ENCODE measurements around the gene URB1. TPM values are rescaled to one million over a fixed set of nuclear protein-coding genes. Genes with fewer than 3 reads are reported as not detected.

The URB1 gene
- total RNA-seq, 3 donors from 2014 or later, result 46.2 to 54.5 (median 53.7) TPM

DNA sequence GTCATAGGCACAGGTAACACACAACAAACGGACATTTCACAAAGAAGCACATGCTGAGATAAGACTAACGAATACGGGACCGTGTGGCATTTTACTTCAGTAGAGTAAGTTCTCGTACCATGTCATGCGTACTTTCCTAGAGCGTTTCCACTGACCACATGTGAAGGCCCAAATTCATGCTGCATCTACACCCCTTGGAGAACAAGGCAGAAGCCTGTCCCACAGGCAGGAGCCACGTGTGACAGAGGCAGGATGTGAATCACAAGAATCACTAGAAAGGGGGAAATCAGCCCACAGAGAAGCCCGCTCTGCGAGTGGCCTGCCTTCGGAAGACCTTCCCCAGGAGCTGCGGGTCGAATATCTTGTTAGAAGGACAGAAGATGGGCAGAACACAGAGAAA lies 41.8 kb downstream of the URB1 start:
- H3K36me3 Mint-ChIP-seq (ENCODE audit: insufficient read depth), result peaks cover 76% of the 10 kb centered on the region
- no peaks in the 10 kb centered on the region for H3K4me1 Mint-ChIP-seq (ENCODE audit: low read depth)
- ATAC-seq, result no peak

DNA sequence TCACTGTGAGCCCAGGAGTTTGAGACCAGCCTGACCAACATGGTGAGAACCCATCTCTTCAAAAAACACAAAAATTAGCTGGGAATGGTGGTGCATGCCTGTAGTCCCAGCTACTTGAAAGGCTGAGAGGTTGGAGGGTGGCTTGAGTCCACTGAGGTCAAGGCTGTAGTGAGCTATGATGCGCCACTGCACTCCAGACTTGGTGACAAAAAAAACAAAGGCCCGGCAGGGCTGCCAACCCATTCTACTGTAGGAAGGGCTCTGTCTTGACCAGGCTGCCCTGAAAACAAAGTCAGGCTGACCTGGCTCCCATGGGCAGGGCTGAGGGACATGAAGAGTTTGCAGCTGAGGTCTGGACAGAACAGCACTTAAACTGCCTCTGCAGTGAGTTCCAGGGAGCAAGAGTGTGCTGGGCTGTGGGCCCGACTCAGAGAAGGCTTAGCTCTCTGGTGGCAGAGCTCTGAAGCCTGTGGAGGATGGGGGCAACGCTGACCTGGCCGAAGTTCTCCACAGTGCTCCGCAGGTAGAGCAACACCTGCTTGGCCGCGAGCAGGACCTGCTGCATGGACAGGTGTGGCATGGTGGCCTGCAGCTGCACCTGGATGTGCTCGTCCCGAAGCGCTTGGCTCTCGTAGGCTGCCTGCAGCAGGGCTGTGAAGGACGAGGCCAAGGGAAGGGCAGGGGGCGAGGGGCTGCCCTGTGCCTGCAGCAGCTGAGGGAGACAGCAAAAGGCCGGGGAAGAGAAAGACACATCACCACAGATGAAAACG lies 42.4 kb downstream of the URB1 start:
- DNase-seq (no peak), ATAC-seq (no peak)
- Mint-ChIP-seq H3K27me3 (ENCODE audit: low read depth) (no peaks in the 10 kb centered on the region), H3K4me3 (no peak overlapping the region), H3K9me3 (no peaks in the 10 kb centered on the region), H3K4me1 (ENCODE audit: low read depth) (no peaks in the 10 kb centered on the region), H3K36me3 (ENCODE audit: insufficient read depth) (peaks cover 76% of the 10 kb centered on the region)

More for the DNA sequence above, 41.8 kb downstream of the URB1 start:
- no peaks in the 10 kb centered on the region for H3K9me3 Mint-ChIP-seq
- no peaks in the 10 kb centered on the region for H3K27me3 Mint-ChIP-seq (ENCODE audit: low read depth)
- DNase-seq, result no peak
- H3K4me3 Mint-ChIP-seq, result no peak overlapping the region

DNA sequence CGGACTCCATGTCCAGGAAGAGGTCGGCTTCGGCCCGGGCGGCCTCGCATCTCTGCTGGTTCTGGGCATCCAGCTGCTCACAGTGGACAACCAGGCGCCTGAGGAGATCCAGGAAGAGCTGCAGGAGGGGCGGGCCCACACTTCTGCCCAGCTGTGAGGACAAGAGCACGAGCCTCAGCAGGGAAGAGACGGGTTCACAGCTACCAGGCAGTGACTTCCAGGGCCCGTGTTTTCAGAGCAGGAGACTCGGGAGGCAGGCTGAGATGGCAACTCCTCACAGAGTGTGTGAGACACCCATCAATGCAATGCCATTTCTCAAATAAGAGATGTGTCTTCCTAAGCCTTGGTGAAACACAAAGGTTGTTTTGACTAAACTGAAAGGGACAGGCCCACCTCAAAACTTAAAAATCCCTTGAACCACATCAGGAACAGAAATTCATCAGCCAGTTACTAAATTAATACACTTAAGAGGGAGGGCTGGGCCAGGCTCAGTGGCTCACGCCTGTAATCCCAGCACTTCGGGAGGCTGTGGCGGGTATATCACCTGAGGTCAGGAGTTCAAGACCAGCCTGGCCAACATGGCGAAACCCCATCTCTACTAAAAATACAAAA lies 43.4 kb downstream of the URB1 start:
- Mint-ChIP-seq H3K27me3 (ENCODE audit: low read depth) (no peaks in the 10 kb centered on the region), H3K4me1 (ENCODE audit: low read depth) (no peaks in the 10 kb centered on the region), H3K9me3 (peaks cover 6% of the 10 kb centered on the region), H3K36me3 (ENCODE audit: insufficient read depth) (peaks cover 77% of the 10 kb centered on the region), H3K4me3 (no peak overlapping the region)
- ATAC-seq (no peak), DNase-seq (no peak)

DNA sequence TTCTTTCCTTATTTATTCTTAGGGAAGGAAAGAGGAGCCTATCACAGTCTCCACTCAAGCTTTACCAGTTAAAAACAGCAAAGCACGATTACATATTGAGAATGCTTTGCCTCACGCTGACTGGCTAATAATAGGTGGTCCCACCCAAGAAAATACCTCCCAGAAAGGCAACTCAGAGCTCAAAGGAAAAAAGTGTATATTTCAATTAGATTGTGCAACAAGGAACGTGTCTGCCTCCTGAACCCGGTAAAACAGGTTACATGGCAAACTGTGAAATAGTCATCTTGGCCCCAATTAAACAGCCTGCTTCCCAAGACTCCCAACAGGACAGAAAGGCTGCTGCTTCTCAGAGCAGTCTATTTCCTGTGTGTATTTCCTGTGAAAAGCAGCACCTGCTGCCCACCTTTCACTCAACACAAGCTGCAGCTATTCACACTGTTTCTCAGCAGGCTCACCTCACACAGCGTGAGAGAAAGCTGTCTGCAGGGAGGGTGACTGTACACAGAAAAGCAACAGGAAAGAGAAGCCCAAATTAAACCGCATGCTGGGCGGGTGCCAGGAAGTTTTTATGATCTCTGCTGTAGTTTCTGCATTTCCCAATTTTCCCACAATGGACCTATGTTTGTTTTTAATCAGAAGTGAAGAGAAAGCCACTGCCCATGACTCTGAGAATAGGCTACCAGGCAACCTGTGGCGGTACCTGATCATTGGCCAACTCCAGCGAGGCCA lies 44.0 kb downstream of the URB1 start:
- DNase-seq, result no peak
- Mint-ChIP-seq H3K4me3 (no peak overlapping the region), H3K36me3 (ENCODE audit: insufficient read depth) (peaks cover 77% of the 10 kb centered on the region), H3K4me1 (ENCODE audit: low read depth) (no peaks in the 10 kb centered on the region), H3K9me3 (peaks cover 9% of the 10 kb centered on the region), H3K27me3 (ENCODE audit: low read depth) (no peaks in the 10 kb centered on the region)
- no peak for ATAC-seq

DNA sequence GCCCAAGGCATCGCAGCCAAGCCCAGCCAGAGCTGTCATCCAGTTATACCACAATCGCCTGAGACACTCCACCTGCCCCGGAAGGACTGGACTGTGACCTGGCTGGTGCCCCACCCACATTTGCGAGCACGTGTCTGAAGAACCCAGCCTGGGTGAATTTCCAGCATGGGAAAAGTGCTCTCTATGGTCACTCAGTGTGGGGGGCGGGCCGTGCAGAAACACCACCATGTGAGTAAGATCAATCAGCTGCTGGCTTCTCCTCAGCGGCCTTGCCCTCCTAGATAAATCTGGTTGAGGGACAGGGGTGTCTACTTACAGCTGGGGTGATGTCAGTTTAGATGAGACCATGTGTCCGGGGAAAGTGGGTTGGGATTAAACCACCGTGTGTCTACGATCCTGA lies 44.8 kb downstream of the URB1 start:
- Mint-ChIP-seq H3K4me1 (ENCODE audit: low read depth) (no peaks in the 10 kb centered on the region), H3K4me3 (no peak overlapping the region), H3K9me3 (peaks cover 12% of the 10 kb centered on the region), H3K27me3 (ENCODE audit: low read depth) (no peaks in the 10 kb centered on the region), H3K36me3 (ENCODE audit: insufficient read depth) (peaks cover 78% of the 10 kb centered on the region)
- DNase-seq (no peak), ATAC-seq (no peak)

DNA sequence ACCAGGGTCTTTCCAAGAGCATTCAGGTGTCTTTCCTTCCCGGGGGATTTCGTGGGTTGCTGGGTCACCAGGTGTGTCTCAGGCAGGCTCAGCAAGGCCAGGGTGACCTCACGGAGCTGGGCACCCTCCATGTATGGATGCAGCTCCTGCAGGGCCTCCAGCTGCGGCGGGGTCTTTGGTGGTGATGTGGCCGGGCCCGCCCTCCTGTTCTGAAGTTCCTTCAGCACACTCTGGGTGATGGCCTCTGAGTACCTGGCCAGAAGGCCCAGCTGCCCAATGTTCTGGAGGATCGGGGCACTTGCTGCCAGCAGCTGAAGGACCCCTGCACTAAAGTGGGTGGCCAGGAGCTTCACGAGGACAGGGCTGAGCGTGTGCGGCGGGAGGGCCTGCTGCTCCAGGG lies 45.5 kb downstream of the URB1 start:
- Mint-ChIP-seq H3K4me1 (ENCODE audit: low read depth) (no peaks in the 10 kb centered on the region), H3K27me3 (ENCODE audit: low read depth) (no peaks in the 10 kb centered on the region), H3K9me3 (peaks cover 12% of the 10 kb centered on the region), H3K4me3 (no peak overlapping the region), H3K36me3 (ENCODE audit: insufficient read depth) (peaks cover 76% of the 10 kb centered on the region)
- DNase-seq (no peak), ATAC-seq (no peak)

DNA sequence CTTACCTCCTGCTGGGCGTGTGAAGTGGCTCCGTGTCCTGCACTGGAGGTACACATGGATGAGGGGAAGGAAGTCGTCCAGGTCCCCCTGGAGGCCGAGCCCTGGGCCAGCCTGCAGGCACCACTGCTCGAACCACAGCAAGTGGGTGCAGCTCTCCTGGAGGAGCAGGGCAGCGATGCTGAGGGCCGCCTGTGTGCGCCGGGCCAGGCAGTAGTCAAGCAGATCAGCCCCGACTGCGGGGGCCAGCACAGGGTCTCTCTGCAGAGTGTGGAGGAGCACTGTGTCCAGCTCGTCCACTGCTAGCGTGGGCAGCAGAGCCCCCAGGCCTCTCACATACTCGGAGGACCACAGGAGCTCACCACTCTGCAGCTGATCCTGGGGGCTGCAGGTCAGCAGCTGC lies 45.9 kb downstream of the URB1 start:
- Mint-ChIP-seq H3K36me3 (ENCODE audit: insufficient read depth) (peaks cover 74% of the 10 kb centered on the region), H3K27me3 (ENCODE audit: low read depth) (no peaks in the 10 kb centered on the region), H3K4me3 (no peak overlapping the region), H3K9me3 (peaks cover 12% of the 10 kb centered on the region), H3K4me1 (ENCODE audit: low read depth) (no peaks in the 10 kb centered on the region)
- DNase-seq (no peak), ATAC-seq (no peak)

DNA sequence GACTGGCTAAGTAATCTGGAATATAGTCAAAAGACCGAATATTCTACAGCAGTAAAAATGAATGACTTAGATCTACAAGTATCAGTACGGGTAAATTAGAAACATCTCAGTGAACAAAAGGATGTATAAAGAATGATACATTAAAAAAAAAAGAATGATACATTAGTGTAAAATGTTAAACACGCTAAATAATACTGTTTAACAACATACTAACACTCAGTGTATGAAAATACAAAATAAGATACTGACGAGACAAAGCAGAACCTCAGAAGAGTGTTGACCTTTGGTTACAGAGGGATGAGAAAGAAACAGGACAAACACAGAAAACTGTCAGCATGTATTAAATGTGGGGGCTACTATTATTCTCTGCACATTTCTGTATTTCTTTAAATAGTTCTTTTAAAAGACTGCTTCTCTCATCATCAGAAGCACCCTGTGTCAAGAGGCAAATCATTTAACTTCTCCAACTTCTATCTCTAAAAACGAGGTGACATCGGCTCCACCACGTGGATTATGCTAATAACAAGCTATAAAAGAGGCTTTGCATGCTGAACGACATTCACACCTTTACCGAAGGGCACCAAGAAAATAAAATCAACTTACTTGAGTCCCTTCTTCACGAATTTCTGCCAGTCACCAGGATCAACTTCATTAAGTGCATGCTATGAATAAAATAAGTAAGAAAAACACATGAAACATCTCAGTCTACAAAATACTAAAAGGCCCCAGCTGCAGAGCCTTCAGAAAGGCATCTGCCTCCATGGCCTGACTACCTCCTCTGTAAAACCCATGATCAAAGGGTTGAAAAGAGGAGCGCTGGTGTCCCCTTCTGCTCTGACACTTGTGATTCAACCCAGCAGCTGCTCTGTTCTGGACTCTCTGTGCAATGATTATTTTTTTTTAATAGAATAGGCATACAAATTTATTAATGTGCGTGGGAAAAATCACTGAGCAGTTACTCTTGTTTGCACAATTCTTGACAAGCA lies 51.7 kb downstream of the URB1 start:
- no peak for DNase-seq
- H3K36me3 Mint-ChIP-seq (ENCODE audit: insufficient read depth), result peaks cover 71% of the 10 kb centered on the region
- no peak for ATAC-seq
- H3K27me3 Mint-ChIP-seq (ENCODE audit: low read depth), result no peaks in the 10 kb centered on the region
- H3K4me1 Mint-ChIP-seq (ENCODE audit: low read depth), result no peaks in the 10 kb centered on the region
- H3K9me3 Mint-ChIP-seq, result peaks cover 12% of the 10 kb centered on the region
- H3K4me3 Mint-ChIP-seq, result no peak overlapping the region

DNA sequence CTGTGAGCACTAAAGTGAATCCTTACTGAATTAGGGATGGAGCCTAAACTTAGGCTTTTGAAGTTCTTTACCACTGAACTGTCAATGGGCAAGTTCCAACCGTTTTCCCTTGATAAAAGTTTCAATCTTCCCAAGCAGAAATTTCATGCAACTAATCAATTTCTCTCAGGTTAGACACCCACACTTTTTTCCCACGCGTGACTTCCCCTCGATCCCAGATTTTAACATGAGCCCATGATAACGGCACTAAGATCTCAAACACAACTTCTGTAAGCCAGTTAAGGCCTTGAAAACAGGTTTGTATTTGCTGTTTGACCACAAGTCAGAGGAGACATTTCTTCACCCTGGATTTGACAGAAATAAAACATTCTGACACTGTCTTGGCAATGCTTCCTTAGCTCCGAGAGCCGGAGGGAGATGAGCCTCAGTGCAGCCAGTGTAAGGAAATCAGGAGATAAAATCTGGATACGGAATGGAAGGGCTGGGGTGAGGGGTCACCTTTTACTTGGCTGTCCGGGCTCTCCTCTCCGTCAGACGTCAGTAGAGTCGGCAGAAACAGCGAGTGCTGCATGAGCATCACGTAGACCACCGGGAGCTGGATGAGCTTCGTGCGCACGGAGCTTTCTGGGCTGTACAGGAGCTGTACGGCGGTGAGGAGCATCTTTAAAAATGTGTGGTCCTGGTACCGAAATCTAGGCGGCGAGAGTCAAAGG lies 54.4 kb downstream of the URB1 start:
- ATAC-seq, result no peak
- no peaks in the 10 kb centered on the region for H3K9me3 Mint-ChIP-seq
- no peak for DNase-seq
- no peaks in the 10 kb centered on the region for H3K27me3 Mint-ChIP-seq (ENCODE audit: low read depth)
- H3K4me1 Mint-ChIP-seq (ENCODE audit: low read depth), result no peaks in the 10 kb centered on the region
- H3K36me3 Mint-ChIP-seq (ENCODE audit: insufficient read depth), result peaks cover 70% of the 10 kb centered on the region
- no peak overlapping the region for H3K4me3 Mint-ChIP-seq

DNA sequence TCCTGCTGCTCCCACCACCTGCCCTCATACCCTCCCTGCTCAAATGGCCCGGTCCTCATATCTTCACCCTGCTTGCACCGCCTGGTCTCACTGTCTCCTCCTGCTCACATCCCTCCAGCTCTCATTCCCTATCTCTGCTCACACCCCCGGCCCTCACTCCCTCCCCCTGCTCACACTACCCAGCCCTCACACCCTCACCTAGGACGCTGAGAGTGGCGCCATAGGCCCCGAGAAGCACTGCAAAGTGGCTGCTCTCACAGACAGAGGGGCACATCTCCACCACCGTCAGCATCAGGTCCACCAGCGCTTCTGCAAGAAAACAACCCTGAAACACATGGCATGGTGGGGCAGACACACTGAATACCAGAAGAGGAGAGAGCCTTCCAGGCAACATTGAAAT lies 55.6 kb downstream of the URB1 start:
- no peaks in the 10 kb centered on the region for H3K4me1 Mint-ChIP-seq (ENCODE audit: low read depth)
- H3K4me3 Mint-ChIP-seq, result no peak overlapping the region
- H3K36me3 Mint-ChIP-seq (ENCODE audit: insufficient read depth), result peaks cover 78% of the 10 kb centered on the region
- H3K9me3 Mint-ChIP-seq, result no peaks in the 10 kb centered on the region
- DNase-seq (no peak), ATAC-seq (no peak)
- no peaks in the 10 kb centered on the region for H3K27me3 Mint-ChIP-seq (ENCODE audit: low read depth)

DNA sequence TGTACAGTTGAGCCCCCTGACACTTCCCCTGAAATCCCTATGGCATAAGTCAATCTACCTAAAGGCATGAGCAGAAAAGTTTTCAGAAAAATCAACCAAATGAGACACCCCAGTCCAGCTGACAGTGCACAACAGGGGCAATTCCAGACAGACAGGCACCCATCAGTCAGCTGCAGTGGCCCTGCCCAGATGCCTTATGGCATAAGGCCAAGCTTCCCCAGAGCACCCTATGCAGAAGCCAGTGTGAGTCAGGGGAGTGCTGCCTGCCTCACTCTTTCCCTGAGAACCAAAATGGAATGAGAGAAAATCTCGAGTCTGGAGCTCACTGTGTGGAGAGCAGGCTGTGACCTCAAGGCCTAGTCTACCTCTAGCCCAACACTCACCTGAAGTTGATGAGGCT lies 56.1 kb downstream of the URB1 start:
- Mint-ChIP-seq H3K4me3 (no peak overlapping the region), H3K27me3 (ENCODE audit: low read depth) (no peaks in the 10 kb centered on the region), H3K36me3 (ENCODE audit: insufficient read depth) (peaks cover 78% of the 10 kb centered on the region), H3K9me3 (no peaks in the 10 kb centered on the region), H3K4me1 (ENCODE audit: low read depth) (no peaks in the 10 kb centered on the region)
- ATAC-seq (no peak), DNase-seq (no peak)

DNA sequence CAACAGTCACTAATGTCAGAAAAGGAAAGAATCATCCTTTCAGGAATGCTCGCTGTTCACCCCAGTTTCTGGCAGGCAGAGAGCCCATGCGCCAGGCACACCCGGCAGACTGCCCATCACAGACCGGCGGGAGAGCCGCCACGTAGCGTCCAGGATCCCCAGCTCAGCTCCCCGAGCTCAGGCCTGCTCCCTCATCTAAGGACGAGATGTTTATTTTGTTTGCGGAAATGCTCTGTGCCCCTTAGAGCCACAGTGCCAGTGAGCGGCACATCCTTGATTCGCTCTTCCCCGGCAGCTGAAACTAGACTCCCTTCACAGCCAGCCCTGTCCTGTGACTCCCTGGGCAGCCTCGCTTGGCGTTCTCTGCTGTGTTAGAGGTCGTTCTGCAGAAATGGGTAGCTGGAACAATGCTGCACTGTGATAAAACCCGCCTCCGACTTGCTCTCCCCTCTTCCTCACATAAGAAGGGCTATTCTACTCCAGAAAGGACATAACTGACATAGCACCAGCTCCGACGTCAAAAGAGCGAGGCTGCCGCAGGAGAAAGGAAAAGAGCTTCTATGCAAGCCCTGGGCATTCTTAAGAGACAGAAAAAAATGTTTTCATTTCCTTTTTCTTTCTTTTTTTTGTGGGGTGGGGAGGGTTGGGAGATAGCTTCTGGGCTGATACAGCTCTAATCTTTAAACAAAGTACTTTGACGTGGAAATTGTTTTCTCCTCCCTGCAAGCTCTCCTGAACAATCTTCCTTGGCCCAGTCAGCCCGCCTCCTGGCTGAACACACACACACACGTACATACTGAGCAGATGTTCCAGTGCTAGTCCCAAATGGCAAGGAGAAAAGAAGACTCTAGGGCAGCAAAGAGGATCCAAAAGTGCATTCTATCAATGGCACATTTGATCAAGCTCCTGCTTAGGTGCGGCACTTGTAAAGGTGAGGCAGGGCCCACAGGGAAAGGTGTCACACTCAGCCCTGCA lies 56.9 kb downstream of the URB1 start:
- DNase-seq, result no peak
- Mint-ChIP-seq H3K9me3 (no peaks in the 10 kb centered on the region), H3K4me3 (no peak overlapping the region), H3K4me1 (ENCODE audit: low read depth) (no peaks in the 10 kb centered on the region), H3K27me3 (ENCODE audit: low read depth) (no peaks in the 10 kb centered on the region), H3K36me3 (ENCODE audit: insufficient read depth) (peaks cover 75% of the 10 kb centered on the region)
- no peak for ATAC-seq
